Measurements from ENCODE around the gene TRIP12. TPM values are rescaled to one million over a fixed set of nuclear protein-coding genes. Genes with fewer than 3 reads are reported as not detected.

Gene TRIP12
- total and polyA plus RNA-seq, 2 of the 8 experiments (the other 6 are each of a cell fraction or from before 2014, with no cell fraction given), result 23.1 to 174 TPM

- no peak overlapping the region for H3K27ac ChIP-seq (ENCODE audit: low read depth, low read length)
- no peak overlapping the region for H4K8ac ChIP-seq (ENCODE audit: extremely low read depth, insufficient read depth, low read length)
- H3K18ac ChIP-seq (ENCODE audit: extremely low read depth, low read length), result no peak overlapping the region
- no peak for DNase-seq (ENCODE audit: low read depth in 1 of 2, low spot score in 2 of 2)
- H3K9me3 ChIP-seq (ENCODE audit: insufficient read depth in 2 of 2, low read depth in 1 of 2, low read length in 1 of 2), result no peaks in the 10 kb centered on the region
- no peak overlapping the region for H3K56ac ChIP-seq (replicated peaks; ENCODE audit: insufficient read length, low read depth, low read length)
- no peak overlapping the region for H2BK5ac ChIP-seq (ENCODE audit: low read depth, low read length)
- H2BK15ac ChIP-seq (ENCODE audit: low read length), result no peak overlapping the region
- H3K4me2 ChIP-seq (ENCODE audit: insufficient read depth in 1 of 2, low read depth in 2 of 2, low read length in 2 of 2), result no peak overlapping the region
- H3K14ac ChIP-seq (ENCODE audit: insufficient read length), result no peak overlapping the region
- no peak overlapping the region for H2BK20ac ChIP-seq (ENCODE audit: low read length)
- 0 out of 2 replicates have a peak, but pooled peaks cover 2% of the 10 kb centered on the region for H3K79me1 ChIP-seq (ENCODE audit: low read depth, low read length)
- no peak overlapping the region for H4K91ac ChIP-seq (replicated peaks; ENCODE audit: insufficient read length, low read length)
- WGBS, 2 experiments (ENCODE audit: extremely low coverage in 1 of 2, insufficient coverage in 1 of 2, insufficient read length in 1 of 2, insufficient replicate concordance in 2 of 2, low coverage in 1 of 2, low lambda C conversion rate in 2 of 2, missing lambda C conversion rate in 1 of 2), result 82% methylated on average over 2 of the region's 2 CpGs; no CpG with 5 or more reads in 1 of the 2 experiments
- H3K4ac ChIP-seq (replicated peaks; ENCODE audit: insufficient read length, low read depth, low read length), result no peak overlapping the region
- no peaks in the 10 kb centered on the region for H3K23me2 ChIP-seq (ENCODE audit: low read depth, low read length)
- H3K79me2 ChIP-seq (ENCODE audit: control insufficient read depth in 1 of 2, insufficient read depth in 2 of 2, low read length in 2 of 2), result peaks cover 0 to 68% of the 10 kb centered on the region in 2 experiments; a peak in 2 of 4 replicates
- no peak overlapping the region for H3K23ac ChIP-seq (ENCODE audit: insufficient read length)
- no peak overlapping the region for H2AK5ac ChIP-seq (ENCODE audit: low read depth, low read length)
- H3K36me3 ChIP-seq (ENCODE audit: control insufficient read depth in 2 of 4, insufficient read depth in 4 of 4, low read length in 3 of 4), result peaks cover 0 to 21% (median 3%) of the 10 kb centered on the region in 4 experiments; a peak in 4 of 8 replicates
- H4K5ac ChIP-seq (ENCODE audit: insufficient read length, low read depth, low read length), result no peak overlapping the region
- H2BK12ac ChIP-seq (ENCODE audit: low read depth, low read length), result no peak overlapping the region
- ChIA-PET CTCF (ENCODE audit: partially characterized antibody) (no interaction called here), POLR2A (ENCODE audit: partially characterized antibody) (no interaction called here)
- H2BK120ac ChIP-seq (replicated peaks; ENCODE audit: low read depth, low read length), result no peak overlapping the region
- no peak overlapping the region for H3K4me3 ChIP-seq (ENCODE audit: extremely low read depth in 1 of 4, insufficient read depth in 2 of 4, low read depth in 3 of 4, low read length in 4 of 4)
- H3K27me3 ChIP-seq (replicated peaks in 1 of 4; ENCODE audit: control insufficient read depth in 3 of 4, extremely low read depth in 1 of 4, insufficient read depth in 3 of 4, low read length in 3 of 4), result no peaks in the 10 kb centered on the region
- no peak overlapping the region for H2AFZ ChIP-seq (ENCODE audit: low read length)
- H4K20me1 ChIP-seq (replicated peaks in 1 of 2; ENCODE audit: control insufficient read depth in 1 of 2, insufficient read depth in 2 of 2, low read length in 2 of 2), result peaks cover 3 to 6% of the 10 kb centered on the region in 2 experiments
- FAIRE-seq, result peak; percentile 52
- peaks cover 0 to 2% (median 0%) of the 10 kb centered on the region in 4 experiments; a peak in 1 of 7 replicates for H3K4me1 ChIP-seq (replicated peaks in 1 of 4; ENCODE audit: control insufficient read depth in 3 of 4, insufficient read depth in 4 of 4, low read length in 3 of 4)
- H3K9ac ChIP-seq (replicated peaks in 1 of 4; ENCODE audit: extremely low read depth in 1 of 4, low read depth in 3 of 4, low read length in 3 of 4), result no peak overlapping the region
- TF ChIP-seq YY1 (IDR thresholded peaks at IDR 0.05; ENCODE audit: low read depth, low read length) (no peak), KDM1A (IDR thresholded peaks at IDR 0.05; ENCODE audit: borderline replicate concordance, low read length) (no peak), SP4 (IDR thresholded peaks at IDR 0.05; ENCODE audit: low read length) (no peak), RNF2 (IDR thresholded peaks at IDR 0.05; ENCODE audit: borderline replicate concordance, low read depth, low read length, missing control alignments, poor library complexity, severe bottlenecking) (no peak), SP2 (IDR thresholded peaks at IDR 0.05; ENCODE audit: low read length) (no peak), CREB1 (IDR thresholded peaks at IDR 0.05) (no peak), GTF2F1 (IDR thresholded peaks at IDR 0.05; ENCODE audit: borderline replicate concordance, low read depth, low read length) (no peak), USF2 (IDR thresholded peaks at IDR 0.05; ENCODE audit: low read length) (no peak), KDM4A (IDR thresholded peaks at IDR 0.05; ENCODE audit: low read depth, low read length, severe bottlenecking) (no peak), CHD1 (IDR thresholded peaks at IDR 0.05; ENCODE audit: low read depth, low read length) (no peak), ZNF274 (IDR thresholded peaks at IDR 0.05; ENCODE audit: borderline replicate concordance, extremely low read depth, low read length) (no peak), BRCA1 (IDR thresholded peaks at IDR 0.05; ENCODE audit: low read depth, low read length) (no peak), SAP30 (IDR thresholded peaks at IDR 0.05; ENCODE audit: insufficient read depth, insufficient replicate concordance, low read length) (no peak), RXRA (IDR thresholded peaks at IDR 0.05; ENCODE audit: insufficient read depth, low read depth, low read length) (no peak)
Observed at GRCh38 chr2:229882583-229882982, 39.2 kb downstream of the TRIP12 start.
